Stimulated activated CD4-positive, alpha-beta T cell treated with anti-CD3 and anti-CD28 coated beads, Interleukin-2, amount 100 ng/mL, for 48 hours (primary cell): ENCODE measurements around the gene TCF4.

Source experiments
- DNase-seq, 2 donors: peaks; one replicate each; pipeline ENCODE4 v3.0.0-alpha.2; 2020

The TCF4 gene

DNA sequence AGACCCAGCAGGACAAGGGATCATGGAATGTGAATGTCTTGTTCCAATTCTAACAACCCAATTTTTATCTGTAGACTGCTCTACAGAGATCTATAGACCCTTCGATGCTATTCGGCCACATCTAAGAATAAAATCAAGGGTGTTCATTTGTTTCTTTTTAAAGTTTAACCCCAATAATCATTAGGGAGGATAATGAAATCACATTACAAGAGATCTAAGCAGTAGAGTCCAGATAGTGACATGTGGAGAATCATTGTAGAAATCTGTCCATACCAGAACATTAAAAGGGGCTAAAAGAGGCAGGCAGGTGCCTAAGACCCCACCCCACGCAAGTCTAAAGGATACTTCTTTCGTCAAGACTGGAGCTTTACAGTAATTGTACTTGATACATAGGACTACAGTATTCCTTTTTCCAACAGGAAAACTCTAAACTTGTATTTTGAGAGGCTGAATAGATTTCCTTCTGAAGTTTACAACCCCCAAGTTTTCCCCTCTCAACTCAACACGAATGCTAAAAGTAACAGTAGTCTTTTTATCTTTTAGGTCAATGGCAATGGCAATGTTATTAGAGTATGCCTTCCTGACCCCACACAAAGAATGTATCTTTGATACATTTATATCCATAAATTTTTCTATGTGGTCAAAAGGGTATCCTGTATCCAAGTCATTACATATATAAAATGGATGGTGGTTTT lies 183.7 kb downstream of the TCF4 start:
- no peak for DNase-seq

DNA sequence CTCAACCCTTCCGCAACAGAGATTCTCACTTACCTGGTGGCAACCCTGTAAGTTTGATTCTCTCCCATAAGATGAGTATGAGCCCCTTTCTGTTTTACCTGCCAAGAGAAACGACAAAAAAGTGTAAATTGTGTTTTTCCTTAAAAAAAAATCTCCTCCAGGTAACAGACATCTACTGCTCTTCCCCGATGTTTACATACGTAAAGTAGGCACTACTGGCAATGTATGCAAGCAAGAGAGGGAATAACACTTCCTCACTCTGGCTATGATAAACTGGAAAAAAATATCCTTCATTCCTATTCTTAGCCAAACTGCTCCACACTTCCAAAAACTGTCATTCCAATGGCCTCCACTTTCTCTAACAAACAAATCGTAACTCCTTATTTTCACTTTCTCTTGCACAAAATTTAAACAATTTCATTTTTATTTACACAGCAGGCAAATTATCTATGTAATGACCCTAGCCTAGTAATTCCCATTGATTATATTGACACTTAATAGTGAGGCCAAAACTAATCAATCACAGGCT lies 184.5 kb downstream of the TCF4 start:
- no peak for DNase-seq

DNA sequence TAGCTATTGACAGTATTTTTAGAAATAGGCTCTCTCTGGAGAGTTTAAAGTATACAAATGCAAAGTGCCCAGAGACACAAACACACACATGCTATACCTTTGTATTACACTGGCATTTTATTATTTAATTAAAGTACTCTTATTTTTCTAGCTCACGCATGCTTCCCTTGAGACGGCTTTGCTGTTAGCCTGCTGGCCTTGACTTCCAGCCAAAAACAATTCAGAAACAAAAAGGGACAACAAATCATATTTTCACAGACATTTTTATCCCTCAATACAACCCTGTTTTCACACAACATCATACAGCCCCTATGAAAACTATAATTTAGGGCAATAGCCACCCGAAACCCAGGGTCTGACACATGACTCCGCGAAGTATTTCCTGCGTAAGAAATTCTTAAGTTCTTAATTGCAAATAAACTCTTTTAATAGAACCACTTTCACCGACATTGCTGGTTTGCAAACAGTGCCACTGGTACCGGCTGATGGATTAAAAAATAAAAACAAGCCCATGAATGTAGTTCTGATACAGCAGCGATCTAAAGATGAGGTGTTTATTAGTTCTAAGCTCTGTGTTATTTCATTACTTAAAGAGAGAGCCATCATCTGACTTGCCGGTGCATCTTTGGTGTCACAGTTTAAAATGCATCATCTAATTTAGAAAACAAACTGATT lies 185.1 kb downstream of the TCF4 start:
- DNase-seq, result no peak

DNA sequence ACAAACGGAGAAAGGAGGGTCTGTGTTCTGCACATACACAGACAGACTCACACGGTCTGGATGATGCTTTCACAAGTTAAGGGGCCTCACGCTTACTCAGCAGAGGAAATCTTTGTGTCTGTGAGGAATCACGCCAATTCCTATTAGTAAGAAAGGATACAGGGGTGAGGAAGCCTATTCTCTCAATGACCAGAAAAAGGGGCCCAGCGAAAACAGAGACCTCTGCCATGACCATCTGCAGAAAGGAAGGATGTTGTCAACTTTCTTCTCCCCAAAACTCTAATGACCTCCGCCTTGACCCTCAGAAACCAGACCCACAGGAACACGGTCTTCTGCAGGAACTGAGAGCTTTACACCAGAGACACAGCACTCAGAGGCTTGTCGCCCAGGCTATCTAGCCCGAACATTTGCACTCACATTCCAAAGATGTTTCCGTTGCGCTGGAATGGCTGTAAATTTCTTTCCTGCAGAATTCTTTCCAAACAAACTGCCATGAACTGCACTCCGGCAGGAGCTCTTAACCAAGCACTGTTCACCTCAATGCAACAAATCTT lies 186.3 kb downstream of the TCF4 start:
- DNase-seq, result no peak

DNA sequence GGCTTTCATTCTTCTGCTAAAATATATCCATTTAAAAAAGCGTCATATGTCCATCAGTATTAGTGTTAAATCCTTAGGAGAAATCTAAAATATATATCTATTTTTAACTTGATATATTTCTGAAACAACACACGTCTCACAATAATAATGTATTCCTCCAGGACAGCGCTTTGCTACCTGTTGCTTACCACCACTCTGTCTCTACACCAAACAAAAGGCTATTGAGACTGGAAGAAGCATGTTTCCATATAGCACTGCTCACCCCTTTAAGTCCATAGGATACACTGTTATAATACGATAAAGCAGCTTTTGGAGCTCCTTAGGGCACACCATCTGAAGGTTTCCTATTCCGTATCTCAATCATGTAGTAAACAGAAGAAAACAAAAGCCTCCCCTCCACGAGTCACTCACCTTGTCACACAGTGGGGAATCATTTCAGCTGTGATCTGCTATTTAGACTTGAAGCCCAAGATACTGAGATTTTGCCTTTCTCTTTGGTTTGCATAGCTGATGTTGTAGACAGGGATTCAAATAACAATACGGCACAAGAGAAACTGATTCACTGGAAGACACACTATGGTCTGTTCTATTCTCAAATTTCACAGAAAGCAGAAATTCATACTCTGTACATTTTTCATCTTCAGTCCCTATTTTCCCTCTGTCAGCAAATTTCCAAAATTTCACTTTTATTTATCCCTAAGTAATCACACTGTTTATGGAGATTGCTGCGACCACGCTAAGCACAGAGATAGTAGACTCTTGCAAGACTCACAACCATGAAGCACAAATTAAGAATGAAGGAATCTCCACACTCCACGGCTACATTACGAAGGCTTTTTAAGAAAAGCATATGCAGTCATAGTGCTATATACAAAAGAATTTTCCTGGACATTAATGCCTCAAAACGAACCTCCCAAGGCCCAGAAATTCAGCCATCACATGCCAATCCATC lies 187.1 kb downstream of the TCF4 start:
- no peak for DNase-seq

DNA sequence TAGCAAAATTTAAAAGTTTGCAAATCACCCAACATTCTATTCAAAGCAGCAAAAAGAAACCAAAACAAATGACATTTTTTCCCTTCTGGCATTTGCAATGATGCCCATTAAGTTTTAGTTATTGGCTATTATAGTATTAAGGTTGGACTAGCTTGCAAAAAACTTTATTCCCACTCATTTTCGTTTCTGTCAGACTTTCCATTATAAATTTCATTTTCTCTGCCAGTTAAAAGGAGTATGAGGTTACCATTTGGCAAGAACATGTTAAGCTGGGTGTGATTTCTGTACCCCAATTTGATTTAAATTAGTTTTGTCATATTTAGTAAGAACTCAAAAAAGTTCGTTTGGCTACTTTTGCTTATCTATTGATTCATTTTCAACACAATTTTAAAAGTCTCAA lies 187.9 kb downstream of the TCF4 start:
- DNase-seq, result no peak

DNA sequence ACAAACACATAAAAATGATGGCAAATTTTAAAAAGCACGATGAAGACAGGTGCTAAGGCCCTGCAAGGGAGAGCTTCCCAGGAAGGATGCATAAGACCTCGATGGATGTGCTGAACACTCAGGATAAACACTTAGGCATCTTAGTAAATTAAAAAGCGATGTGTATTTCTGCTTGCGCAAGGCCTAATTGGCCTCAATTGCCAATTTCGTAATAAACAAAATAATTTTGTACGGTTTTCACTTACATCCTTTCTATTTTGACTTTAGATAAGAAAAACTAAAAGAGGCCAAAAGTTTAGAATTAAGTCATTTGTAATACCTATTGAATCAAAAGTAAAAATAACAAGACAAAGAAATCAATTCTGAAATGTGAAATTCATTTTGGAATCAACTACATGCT lies 189.1 kb downstream of the TCF4 start:
- DNase-seq, result no peak

DNA sequence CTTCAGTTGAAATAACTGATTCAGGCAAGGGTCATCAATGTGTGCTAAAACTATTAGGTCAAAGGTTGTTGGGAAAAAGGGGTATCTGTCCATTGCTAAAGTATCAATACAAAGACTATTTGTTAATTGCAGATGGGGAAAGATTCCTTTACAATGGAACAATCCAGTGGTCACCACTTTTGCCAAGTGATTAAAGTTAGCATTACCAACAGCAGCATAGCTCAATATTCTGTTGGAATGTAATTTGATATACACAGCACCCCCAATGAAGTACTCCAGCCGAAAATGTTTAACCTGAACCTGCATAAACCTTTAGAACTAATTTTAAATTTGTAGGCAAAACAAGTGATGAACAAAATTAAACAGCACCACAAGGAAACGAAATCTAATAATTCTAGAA lies 191.0 kb downstream of the TCF4 start:
- no peak for DNase-seq

DNA sequence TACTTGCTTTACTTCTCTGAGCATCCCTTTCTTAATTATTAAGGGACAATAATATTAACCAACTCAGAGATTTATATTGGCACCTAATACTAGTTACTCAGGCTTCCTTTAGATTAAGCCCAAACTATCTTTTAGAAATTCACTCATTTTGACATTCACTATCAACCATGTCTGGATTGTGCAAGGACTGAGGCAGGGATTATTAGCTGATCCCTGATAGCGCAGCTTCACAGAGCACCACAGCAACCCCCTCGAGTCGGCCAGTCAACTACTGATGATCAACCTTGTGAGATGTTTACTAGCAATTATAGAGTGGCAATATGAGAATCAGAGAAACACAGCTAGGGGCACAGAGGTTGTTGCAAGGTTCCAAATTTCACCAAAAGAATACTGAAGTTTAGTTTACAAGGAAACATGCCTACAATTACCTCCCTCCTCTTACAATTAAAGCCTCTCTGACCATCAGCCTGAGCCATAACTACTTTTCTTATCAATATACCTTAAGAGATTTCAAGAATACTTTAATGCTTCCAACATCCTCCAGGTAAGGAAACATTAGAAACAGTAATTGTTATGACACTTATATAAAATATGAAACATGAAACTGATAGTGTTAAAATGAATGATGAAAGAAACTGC lies 191.6 kb downstream of the TCF4 start:
- no peak for DNase-seq

DNA sequence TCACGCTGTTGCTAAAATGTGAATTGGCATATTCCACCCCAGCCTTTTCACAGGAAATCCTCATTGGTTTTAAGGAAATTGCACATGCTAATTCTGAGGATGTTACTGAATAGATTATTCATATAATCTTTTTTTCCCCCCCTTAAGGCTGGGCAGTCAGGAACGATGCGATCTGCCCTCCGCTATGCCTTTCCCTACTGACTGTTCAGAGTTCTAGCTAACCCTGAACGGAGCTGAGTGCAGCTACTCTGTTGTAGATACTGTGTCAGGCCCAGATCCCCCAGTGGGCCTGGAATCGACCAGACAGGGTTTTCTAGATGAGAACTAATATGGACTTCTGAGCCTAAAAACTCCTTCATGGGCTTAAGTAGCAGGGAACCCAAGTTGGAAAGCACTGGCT lies 192.2 kb downstream of the TCF4 start:
- DNase-seq, result no peak

DNA sequence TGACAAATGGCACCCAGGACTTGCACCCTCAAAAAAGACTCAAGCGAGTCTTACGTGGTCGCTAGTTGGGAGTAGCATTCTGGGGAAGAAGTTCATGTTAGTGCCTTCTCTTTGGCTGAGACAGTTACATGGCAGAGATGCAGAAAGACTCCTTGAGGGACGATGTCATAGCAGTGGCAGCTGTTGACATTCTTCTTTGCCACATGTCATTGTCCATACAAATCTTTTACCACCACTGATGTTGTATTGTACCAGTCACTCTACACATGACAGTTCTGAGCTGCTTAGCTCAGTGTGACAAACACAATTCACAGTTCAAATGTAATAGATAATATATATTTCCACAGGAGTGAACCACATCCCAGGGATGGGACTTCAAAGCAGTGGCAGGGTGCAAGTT lies 197.1 kb downstream of the TCF4 start:
- DNase-seq, result no peak

DNA sequence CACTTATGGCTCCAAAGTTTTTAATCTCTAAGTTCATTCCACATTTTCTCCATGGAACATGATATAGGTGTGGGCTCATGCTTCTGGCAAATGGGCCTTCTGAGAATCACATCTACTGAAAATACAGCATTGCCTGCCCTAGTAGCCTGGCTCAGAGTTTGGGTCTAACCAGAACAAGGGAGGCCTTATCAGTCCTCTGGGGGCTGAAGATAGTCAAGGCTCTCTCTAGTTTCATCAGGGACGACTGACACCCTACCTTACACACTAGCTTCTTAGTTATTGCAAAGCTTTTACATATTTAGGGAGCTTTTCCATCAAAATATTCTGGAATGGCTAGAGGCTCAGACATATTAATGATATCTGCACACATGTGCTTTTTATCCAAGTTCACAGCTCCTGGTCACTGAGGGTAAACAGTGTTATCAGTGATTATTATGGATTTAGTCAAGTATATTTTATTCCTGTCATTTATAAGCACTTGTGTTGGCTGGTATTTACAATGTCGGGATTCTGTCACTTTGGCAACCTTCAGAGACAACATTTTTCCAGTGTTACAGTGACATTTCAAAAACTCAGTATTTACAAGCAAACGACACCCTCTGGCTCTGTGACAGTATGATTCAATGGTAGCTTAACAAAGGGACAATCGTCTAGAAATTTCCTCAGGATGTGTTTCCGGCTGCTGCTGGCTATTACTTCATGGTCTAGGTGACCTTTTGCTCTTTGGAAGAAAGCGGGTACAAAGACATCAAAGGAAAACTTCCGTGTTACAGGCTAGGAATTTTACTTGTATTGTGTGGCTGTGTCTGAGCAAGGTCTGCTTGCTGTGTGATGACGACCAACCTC lies 200.6 kb downstream of the TCF4 start:
- no peak for DNase-seq

DNA sequence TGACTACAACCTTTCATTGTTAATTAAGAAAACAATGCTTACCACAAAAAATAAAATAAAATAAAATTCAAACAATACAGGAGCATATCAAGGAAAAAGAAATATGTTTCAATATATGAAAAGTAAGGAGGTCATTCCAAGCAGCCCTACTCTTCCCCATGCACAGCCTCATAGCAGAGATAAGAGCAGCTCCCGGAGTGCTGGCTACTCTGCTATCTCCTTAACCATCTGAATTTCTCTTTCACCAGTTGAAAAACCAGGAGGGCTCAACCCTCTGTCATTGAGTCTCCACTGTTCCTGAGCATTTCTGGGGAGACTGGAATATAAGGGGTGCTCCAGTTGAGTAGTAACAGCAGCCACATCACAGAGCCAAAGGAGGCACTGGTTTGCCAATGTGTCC lies 201.4 kb downstream of the TCF4 start:
- DNase-seq, result no peak

DNA sequence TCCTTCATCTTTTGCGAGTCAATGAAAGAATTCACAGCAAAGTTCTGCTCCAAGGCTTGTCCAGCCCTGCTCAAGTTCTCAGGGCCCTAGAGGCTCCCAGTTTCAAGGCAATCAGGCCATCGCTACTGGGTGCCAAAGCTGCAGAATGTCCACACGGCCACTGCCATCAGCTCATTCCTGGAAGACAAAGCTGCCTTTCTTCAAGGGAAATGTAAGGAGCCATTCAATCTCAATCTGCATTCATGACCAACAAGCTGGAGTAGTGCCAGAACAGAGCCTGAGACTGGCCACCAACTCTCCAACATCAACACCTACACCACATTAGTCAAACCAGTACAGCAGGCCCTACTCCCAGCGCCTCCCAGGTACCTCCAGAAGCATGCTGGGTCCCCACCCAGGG lies 202.2 kb downstream of the TCF4 start:
- no peak for DNase-seq

DNA sequence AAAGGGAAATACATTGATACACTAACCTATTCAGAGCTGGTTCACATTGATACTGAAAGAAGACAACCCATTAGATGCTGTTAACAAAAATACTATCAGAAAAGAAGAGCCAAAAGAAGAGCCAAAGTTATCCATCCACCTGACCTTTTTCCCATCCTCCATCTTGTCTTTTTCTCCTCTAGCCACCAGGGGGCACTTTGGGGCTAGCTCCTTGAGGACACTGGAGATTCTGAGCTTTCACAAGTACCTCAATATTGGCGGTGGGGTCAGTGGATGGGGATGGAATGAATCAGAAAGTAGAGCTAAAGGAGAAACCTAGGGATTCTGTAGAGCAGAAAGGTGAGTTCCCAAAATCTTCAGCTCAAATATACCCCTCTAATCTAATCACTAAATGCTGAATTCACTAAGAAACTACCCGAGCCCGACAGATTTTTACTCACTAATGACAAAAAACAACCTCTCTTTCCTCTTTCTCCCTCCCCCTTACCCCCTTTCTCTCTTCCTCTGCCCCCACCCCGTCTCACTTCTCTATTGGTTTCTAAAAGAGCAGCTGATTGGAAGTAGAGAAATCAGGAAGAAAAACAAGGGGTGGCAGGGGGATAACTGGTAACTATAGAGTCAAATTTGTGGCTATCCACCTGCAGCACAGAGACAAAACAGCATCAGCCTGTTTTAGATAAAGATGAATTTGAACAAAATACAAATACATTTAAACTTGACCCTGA lies 203.3 kb downstream of the TCF4 start:
- DNase-seq, result no peak

DNA sequence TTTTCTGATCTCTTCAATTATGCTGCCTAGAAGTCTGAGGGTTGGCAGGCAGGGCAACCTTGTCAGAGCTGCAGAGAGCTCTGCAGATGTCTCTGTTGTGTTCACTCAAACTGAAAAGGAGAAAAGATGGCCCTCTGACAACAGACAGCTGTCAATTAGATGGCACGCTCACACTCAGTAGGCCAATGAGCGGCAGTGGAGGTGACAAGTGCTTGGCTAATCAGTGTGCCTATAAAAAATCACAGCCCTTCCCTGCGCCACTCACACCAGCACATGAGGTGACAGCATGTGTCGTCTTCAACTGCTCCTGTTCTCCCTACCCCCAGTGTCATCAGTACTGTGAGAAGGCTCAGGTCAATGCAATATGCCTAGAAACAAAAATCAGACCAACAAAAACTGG lies 203.9 kb downstream of the TCF4 start:
- no peak for DNase-seq

DNA sequence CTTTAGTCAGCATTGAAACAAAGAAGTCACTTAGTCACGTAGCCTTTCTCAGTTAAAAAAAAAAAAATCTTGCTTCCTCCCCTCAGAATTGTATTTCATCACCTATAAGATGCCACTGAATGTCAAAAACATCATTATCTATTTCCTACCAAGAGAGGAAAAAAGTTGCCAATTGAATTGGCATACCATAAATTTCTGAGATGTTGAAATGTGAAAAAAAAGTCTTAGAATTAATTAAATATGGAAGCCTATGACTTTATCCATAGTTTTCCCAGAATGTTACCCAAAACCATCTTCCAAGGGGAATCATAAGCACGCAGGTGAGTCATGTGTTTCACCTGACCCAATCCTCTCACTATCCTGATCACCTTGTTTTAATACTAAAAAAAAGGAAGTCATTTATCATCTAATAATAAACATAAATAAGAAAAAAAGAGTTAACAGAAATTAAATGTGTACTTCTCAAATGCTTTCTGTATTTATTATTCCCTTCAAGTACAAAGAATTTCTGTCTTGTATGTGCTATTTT lies 205.7 kb downstream of the TCF4 start:
- DNase-seq, result no peak

DNA sequence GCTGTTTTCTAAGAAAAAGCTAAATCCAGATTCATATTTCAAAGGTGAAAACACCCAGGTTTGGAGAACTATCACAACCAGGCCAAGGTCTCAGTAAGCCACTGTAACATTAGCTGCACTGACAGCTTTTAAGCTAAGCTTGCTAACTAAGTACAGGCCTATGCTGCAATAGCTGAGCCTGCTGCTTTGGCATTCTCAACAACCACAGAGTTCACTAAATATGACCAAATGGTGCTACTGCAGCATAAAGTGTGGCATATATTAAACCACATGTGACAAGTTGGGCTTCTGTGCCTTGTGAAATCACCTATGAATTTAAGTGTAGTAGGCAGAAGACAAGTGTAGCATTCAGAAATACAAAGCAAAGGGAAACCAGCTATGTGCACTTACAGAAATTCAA lies 206.7 kb downstream of the TCF4 start:
- DNase-seq, result no peak

DNA sequence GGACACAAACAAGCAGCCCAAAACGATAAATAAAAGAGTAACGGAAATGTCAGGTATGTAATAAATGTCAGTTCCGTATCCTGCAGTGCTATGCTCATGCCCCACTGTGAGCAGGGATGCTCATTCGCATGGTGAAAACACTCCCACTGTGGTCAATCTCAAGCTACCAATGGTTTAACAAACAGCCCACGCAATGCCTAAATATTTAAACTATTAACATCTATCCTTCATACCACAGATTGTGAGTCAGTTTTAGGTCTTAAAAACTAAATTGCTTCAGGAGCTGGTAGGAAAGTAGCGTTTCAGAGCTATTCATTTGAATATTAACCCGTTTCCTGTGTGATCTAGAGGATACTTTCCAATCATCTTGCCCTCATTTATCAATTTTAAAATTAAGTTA lies 207.4 kb downstream of the TCF4 start:
- DNase-seq, result no peak

DNA sequence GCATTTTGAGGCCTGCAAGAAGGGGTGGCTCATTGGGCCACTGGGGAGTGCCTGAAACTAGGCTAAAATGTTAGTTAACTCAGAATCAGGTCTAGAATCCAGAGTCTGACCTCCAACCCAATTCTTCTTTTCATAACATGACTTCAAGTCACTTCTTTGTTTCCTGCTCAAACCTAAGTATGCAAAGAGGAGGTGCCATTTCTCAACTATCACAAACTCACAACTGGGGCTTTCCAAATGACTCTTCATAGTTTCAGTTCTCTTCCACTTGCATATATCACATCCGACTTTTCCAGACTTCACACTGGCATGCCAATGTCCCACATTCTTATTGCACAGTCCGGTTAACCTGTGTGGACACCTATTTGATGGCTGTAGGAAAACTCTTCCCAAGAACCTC lies 211.6 kb downstream of the TCF4 start:
- no peak for DNase-seq

DNA sequence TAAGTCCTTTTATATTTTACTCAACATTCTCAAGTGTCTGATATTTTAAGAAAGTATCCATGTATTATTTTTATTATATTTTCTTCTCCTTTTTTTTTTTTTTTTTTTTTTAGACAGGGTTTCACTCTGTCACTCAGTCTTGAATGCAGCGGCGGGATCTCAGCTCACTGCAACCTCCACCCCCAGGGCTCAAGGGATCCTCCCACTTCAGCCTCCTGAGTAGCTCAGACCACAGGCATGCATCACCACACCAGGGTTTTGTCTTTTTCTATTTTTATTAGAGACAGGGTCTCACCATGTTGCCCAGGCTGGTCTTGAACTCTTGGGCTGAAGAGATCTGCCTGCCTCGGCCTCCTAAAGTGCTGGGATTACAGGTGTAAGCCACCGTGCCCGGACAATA lies 212.1 kb downstream of the TCF4 start:
- no peak for DNase-seq
